ENCODE measurements around the gene FLYWCH1.

The FLYWCH1 gene

GRCh38 chr16:2969545-2970521, 58.1 kb downstream of the FLYWCH1 start:
- TF ChIP-seq CTCF (IDR thresholded peaks at IDR 0.05; ENCODE audit: low read depth, low read length): peak; percentile 43
- DNase-seq (ENCODE audit: low read depth in 2 of 2): peak; percentile 31 to 37
- peak overlapping the region; percentile 51 to 62 for H3K4me3 ChIP-seq (replicated peaks in 1 of 2; ENCODE audit: low read depth in 2 of 2, low read length in 2 of 2)

GRCh38 chr16:2970563-2970962, 58.8 kb downstream of the FLYWCH1 start:
- peak overlapping the region in 1 of 2 donors; percentile 62 for H3K4me3 ChIP-seq (replicated peaks in 1 of 2; ENCODE audit: low read depth in 2 of 2, low read length in 2 of 2)
- no peak for DNase-seq (ENCODE audit: low read depth in 2 of 2)
- no peak for TF ChIP-seq CTCF (IDR thresholded peaks at IDR 0.05; ENCODE audit: low read depth, low read length)

GRCh38 chr16:2971134-2971984, 59.6 kb downstream of the FLYWCH1 start:
- DNase-seq (ENCODE audit: low read depth in 2 of 2): no peak
- H3K4me3 ChIP-seq (replicated peaks in 1 of 2; ENCODE audit: low read depth in 2 of 2, low read length in 2 of 2): no peak overlapping the region
- no peak for TF ChIP-seq CTCF (IDR thresholded peaks at IDR 0.05; ENCODE audit: low read depth, low read length)

- no peak for DNase-seq (ENCODE audit: low read depth in 2 of 2)
- no peak for TF ChIP-seq CTCF (IDR thresholded peaks at IDR 0.05; ENCODE audit: low read depth, low read length)
- no peak overlapping the region for H3K4me3 ChIP-seq (replicated peaks in 1 of 2; ENCODE audit: low read depth in 2 of 2, low read length in 2 of 2)
Measured at GRCh38 chr16:2971985-2972784, 60.5 kb downstream of the FLYWCH1 start.

GRCh38 chr16:2973093-2973492, 61.4 kb downstream of the FLYWCH1 start:
- no peak overlapping the region for H3K4me3 ChIP-seq (replicated peaks in 1 of 2; ENCODE audit: low read depth in 2 of 2, low read length in 2 of 2)
- TF ChIP-seq CTCF (IDR thresholded peaks at IDR 0.05; ENCODE audit: low read depth, low read length): no peak
- DNase-seq (ENCODE audit: low read depth in 2 of 2): no peak
